CD14-positive monocyte (primary cell): ENCODE data around the gene C3AR1. TPM values are rescaled to one million over a fixed set of nuclear protein-coding genes. Genes with fewer than 3 reads are reported as not detected.

Experiments
- DNase-seq, 3 donors: peaks; one replicate each; pipeline ENCODE4 v3.0.0-alpha.2; 2011 to 2022
- H2AFZ ChIP-seq: 2 replicates; pipeline ENCODE4 v1.6.0; 2012; ENCODE audit warnings: mild to moderate bottlenecking, low read depth, low read length, inconsistent platforms; ENCODE audit not compliant: insufficient read depth, poor library complexity, severe bottlenecking
- H3K27ac ChIP-seq, 2 donors: 1 replicate in 1 of 2; 2 replicates in 1 of 2; pipeline ENCODE4 v1.5.1; 2012 to 2013; ENCODE audit warnings: low read length in 2 of 2, control low read depth in 1 of 2, inconsistent platforms in 1 of 2, low read depth in 1 of 2, mild to moderate bottlenecking in 1 of 2
- H3K27me3 ChIP-seq, 2 donors: one replicate each; pipeline versions ENCODE4 v1.6.0 to v1.6.1; 2011 to 2013; ENCODE audit warnings: low read length in 2 of 2; ENCODE audit not compliant: control insufficient read depth in 2 of 2, insufficient read depth in 2 of 2
- H3K36me3 ChIP-seq, 2 donors: replicated peaks in 1 of 2; 1 replicate in 1 of 2; 2 replicates in 1 of 2; pipeline versions ENCODE4 v1.5.1 to v1.6.1; 2012 to 2013; ENCODE audit warnings: low read length in 2 of 2, control low read depth in 1 of 2, inconsistent platforms in 1 of 2, mild to moderate bottlenecking in 1 of 2; ENCODE audit not compliant: insufficient read depth in 2 of 2, control insufficient read depth in 1 of 2
- H3K4me1 ChIP-seq, 2 donors: 1 replicate in 1 of 2; 2 replicates in 1 of 2; pipeline versions ENCODE4 v1.5.1 to v1.6.1; 2012 to 2013; ENCODE audit warnings: low read length in 2 of 2, control low read depth in 1 of 2, inconsistent platforms in 1 of 2, mild to moderate bottlenecking in 1 of 2, moderate library complexity in 1 of 2; ENCODE audit not compliant: insufficient read depth in 2 of 2, control insufficient read depth in 1 of 2
- H3K4me2 ChIP-seq: replicated peaks from 2 replicates; pipeline ENCODE3; 2012; ENCODE audit warnings: low read length, moderate library complexity, mild to moderate bottlenecking; ENCODE audit not compliant: poor library complexity, severe bottlenecking; ENCODE audit errors: extremely low read depth
- H3K4me3 ChIP-seq, 3 experiments: fragments of 200-600 bp in 1 of 3; sonication (generic) in 1 of 3; replicated peaks in 1 of 3; 1 replicate in 2 of 3; 2 replicates in 1 of 3; pipeline ENCODE4 v1.5.1; 2011 to 2013; ENCODE audit warnings: low read length in 3 of 3, mild to moderate bottlenecking in 3 of 3, control low read depth in 2 of 3, low read depth in 2 of 3, inconsistent platforms in 1 of 3, moderate library complexity in 1 of 3
- H3K79me2 ChIP-seq: 2 replicates; pipeline ENCODE4 v1.6.0; 2012; ENCODE audit warnings: mild to moderate bottlenecking, control low read depth, inconsistent platforms, low read length, moderate library complexity; ENCODE audit not compliant: insufficient read depth
- H3K9ac ChIP-seq: 2 replicates; pipeline ENCODE4 v1.6.0; 2017; ENCODE audit warnings: low read length, mild to moderate bottlenecking; ENCODE audit not compliant: insufficient read depth, poor library complexity, severe bottlenecking
- H3K9me3 ChIP-seq, 2 donors: replicated peaks in 1 of 2; 1 replicate in 1 of 2; 2 replicates in 1 of 2; pipeline versions ENCODE4 v1.5.1 to v1.6.1; 2012 to 2013; ENCODE audit warnings: low read length in 2 of 2, control low read depth in 1 of 2; ENCODE audit not compliant: control insufficient read depth in 1 of 2, insufficient read depth in 1 of 2
- H4K20me1 ChIP-seq: 2 replicates; pipeline ENCODE4 v1.6.0; 2012; ENCODE audit warnings: mild to moderate bottlenecking, low read length, control low read depth, moderate library complexity; ENCODE audit not compliant: insufficient read depth
- H3K27ac Mint-ChIP-seq, 7 donors: one replicate each; pipeline ENCODE4 v1.8.0; 2020; ENCODE audit warnings: mild to moderate bottlenecking in 7 of 7, mixed read lengths in 7 of 7, moderate library complexity in 6 of 7, inconsistent platforms in 2 of 7
- H3K27me3 Mint-ChIP-seq, 3 donors: one replicate each; pipeline ENCODE4 v1.8.0; 2021 to 2022; ENCODE audit warnings: low read depth in 3 of 3, mild to moderate bottlenecking in 3 of 3, mixed read lengths in 3 of 3, moderate library complexity in 3 of 3, inconsistent platforms in 1 of 3
- H3K36me3 Mint-ChIP-seq, 2 donors: one replicate each; pipeline ENCODE4 v1.8.0; 2020; ENCODE audit warnings: mixed read lengths in 2 of 2, inconsistent platforms in 1 of 2, mild to moderate bottlenecking in 1 of 2
- H3K4me1 Mint-ChIP-seq: one replicate; pipeline ENCODE4 v1.8.0; 2020; ENCODE audit warnings: mild to moderate bottlenecking, mixed read lengths
- H3K4me3 Mint-ChIP-seq, 2 donors: one replicate each; pipeline ENCODE4 v1.8.0; 2020; ENCODE audit warnings: mild to moderate bottlenecking in 2 of 2, mixed read lengths in 2 of 2, moderate library complexity in 1 of 2
- H3K9me3 Mint-ChIP-seq, 7 donors: one replicate each; pipeline ENCODE4 v1.8.0; 2020 to 2022; ENCODE audit warnings: mixed read lengths in 7 of 7, mild to moderate bottlenecking in 6 of 7, moderate library complexity in 6 of 7, inconsistent platforms in 2 of 7
- WGBS: methylation state at CpG from one replicate; pipeline ENCODE4 v1.1.5; 2013; ENCODE audit warnings: missing lambda C conversion rate; ENCODE audit not compliant: insufficient coverage; 5-methylcytosine and 5-hydroxymethylcytosine counted together
- intact Hi-C, 2 donors: fragments of 100-400 bp; cut with micrococcal nuclease; formaldehyde crosslinking; loops; one replicate each; pipeline versions ENCODE4 v1.15.0 to v1.15.1; 2023
- polyA plus RNA-seq, 3 donors: library from polyadenylated mRNA; depleted of rRNA in 1 of 3; unstranded in 2 of 3; stranded (reverse) in 1 of 3; fragments of 300-500 nt in 2 of 3; fragments of >200 nt in 1 of 3; fragmentation: Illumina TruSeq in 2 of 3; gene quantifications; 1 replicate in 2 of 3; 2 replicates in 1 of 3; pipeline ENCODE4 v1.2.3, GENCODE V29; 2012 to 2021
- TF ChIP-seq, protein P1 (sequence below): fragments of 200-600 bp; IDR thresholded peaks from one replicate; pipeline ENCODE4 v1.8.0; 2022; ENCODE audit warnings: antibody characterized with exemption, mild to moderate bottlenecking

Gene C3AR1
- polyA plus RNA-seq, 3 donors, result 60.7 to 222 (median 67.3) TPM

DNA sequence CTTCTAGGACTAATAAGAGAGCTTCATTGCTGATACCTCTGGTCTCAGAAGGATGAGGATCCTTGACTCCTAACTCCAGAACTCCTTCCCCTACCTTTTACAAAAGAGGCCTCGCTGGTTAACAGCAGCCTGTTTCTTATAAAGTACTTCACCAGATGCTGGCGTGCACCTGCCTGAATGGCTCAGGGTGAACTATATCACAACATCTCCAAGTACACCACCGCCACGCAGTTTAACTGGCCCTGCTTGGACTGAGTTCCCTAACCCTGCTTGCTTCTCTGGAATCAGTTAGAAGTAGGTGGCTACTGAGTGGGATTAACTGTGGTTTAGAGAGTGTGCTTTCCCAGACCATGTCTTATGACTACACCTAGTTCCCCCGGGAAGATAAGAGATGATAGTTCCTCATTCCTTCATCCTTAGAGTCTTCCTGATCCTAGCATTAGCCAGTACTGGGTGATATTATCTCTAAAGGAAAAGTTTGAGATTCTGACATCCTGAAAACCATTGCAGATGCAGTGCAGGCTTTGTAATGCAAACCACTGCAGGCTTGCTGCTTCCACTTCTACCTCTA is 30.6 kb downstream of the C3AR1 start:
- Histone ChIP-seq H3K36me3 (peaks cover 10 to 16% of the 10 kb centered on the region in 2 donors), H3K4me2 (peak overlapping the region; percentile 96), H3K9me3 (no peaks in the 10 kb centered on the region), H3K27me3 (no peaks in the 10 kb centered on the region), H3K9ac (no peak overlapping the region), H3K79me2 (peaks cover 68% of the 10 kb centered on the region), H3K4me3 (peak overlapping the region in 1 of 3 experiments; percentile 94), H3K27ac (no peak overlapping the region), H4K20me1 (peaks cover 57% of the 10 kb centered on the region), H2AFZ (no peak overlapping the region), H3K4me1 (peaks cover 68 to 70% of the 10 kb centered on the region in 2 donors)
- peaks cover 66% of the 10 kb centered on the region for H3K4me1 Mint-ChIP-seq
- 100% methylated on average over 1 of the region's 5 CpGs for WGBS
- H3K4me3 Mint-ChIP-seq, result peak overlapping the region in 1 of 2 donors; percentile 37
- intact Hi-C loops, result loop anchor here in 1 of 2 donors (10.0 kb wide), 1 partner anchor 199 kb away; no protein-coding TSS in a partner anchor
- peak overlapping the region in 2 of 7 donors; percentile 60 to 73 for H3K27ac Mint-ChIP-seq
- TF ChIP-seq, protein P1, sequence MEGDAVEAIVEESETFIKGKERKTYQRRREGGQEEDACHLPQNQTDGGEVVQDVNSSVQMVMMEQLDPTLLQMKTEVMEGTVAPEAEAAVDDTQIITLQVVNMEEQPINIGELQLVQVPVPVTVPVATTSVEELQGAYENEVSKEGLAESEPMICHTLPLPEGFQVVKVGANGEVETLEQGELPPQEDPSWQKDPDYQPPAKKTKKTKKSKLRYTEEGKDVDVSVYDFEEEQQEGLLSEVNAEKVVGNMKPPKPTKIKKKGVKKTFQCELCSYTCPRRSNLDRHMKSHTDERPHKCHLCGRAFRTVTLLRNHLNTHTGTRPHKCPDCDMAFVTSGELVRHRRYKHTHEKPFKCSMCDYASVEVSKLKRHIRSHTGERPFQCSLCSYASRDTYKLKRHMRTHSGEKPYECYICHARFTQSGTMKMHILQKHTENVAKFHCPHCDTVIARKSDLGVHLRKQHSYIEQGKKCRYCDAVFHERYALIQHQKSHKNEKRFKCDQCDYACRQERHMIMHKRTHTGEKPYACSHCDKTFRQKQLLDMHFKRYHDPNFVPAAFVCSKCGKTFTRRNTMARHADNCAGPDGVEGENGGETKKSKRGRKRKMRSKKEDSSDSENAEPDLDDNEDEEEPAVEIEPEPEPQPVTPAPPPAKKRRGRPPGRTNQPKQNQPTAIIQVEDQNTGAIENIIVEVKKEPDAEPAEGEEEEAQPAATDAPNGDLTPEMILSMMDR, result no peak
- no peaks in the 10 kb centered on the region for H3K27me3 Mint-ChIP-seq
- DNase-seq, result no peak
- peaks cover 35 to 36% of the 10 kb centered on the region in 2 donors for H3K36me3 Mint-ChIP-seq
- H3K9me3 Mint-ChIP-seq, result no peaks in the 10 kb centered on the region

GRCh38 chr12:8034802-8035201 is 31.4 kb downstream of the C3AR1 start:
- no peaks in the 10 kb centered on the region for H3K9me3 Mint-ChIP-seq
- Histone ChIP-seq H3K36me3 (peaks cover 3 to 8% of the 10 kb centered on the region in 2 donors), H3K4me3 (peak overlapping the region in 1 of 3 experiments; percentile 94), H3K27me3 (no peaks in the 10 kb centered on the region), H3K9ac (no peak overlapping the region), H3K9me3 (no peaks in the 10 kb centered on the region), H4K20me1 (peaks cover 54% of the 10 kb centered on the region), H3K4me2 (peak overlapping the region; percentile 96), H3K27ac (no peak overlapping the region), H3K4me1 (peaks cover 68 to 70% of the 10 kb centered on the region in 2 donors), H2AFZ (no peak overlapping the region), H3K79me2 (peaks cover 64% of the 10 kb centered on the region)
- H3K27me3 Mint-ChIP-seq, result no peaks in the 10 kb centered on the region
- DNase-seq, result no peak
- peak overlapping the region; percentile 88 to 94 for H3K4me3 Mint-ChIP-seq
- peaks cover 27 to 29% of the 10 kb centered on the region in 2 donors for H3K36me3 Mint-ChIP-seq
- H3K27ac Mint-ChIP-seq, result peak overlapping the region in 3 of 7 donors; percentile 30 to 50 (median 46)
- H3K4me1 Mint-ChIP-seq, result peaks cover 66% of the 10 kb centered on the region
- intact Hi-C loops, result loop anchor here in 1 of 2 donors (10.0 kb wide), 1 partner anchor 200 kb away; no protein-coding TSS in a partner anchor
- TF ChIP-seq, protein P1, result no peak
